ENCODE measurements around the gene KIF1A.
A peak's percentile ranks its signal among the peaks of the same experiment; 100 is the strongest.

Gene KIF1A

GRCh38 chr2:240819858-240820606 is at the start of gene KIF1A:
TSS of gene KIF1A (minus strand) at chr2:240820219. CDS start at chr2:240797752, 22,467 bp downstream.
- no peak for DNase-seq (ENCODE audit: low read depth, low spot score)

GRCh38 chr2:240869109-240869955 is 49.3 kb upstream of the KIF1A start:
- no peak for DNase-seq (ENCODE audit: low read depth, low spot score)

- no peak for DNase-seq (ENCODE audit: low read depth, low spot score)
Observed at GRCh38 chr2:240868286-240869108, 48.5 kb upstream of the KIF1A start, which contains the start of gene AGXT. TSS of gene AGXT (plus strand) at chr2:240868824. CDS start at chr2:240868866, 42 bp downstream.

GRCh38 chr2:240865391-240865790 is 45.4 kb upstream of the KIF1A start:
- no peak for DNase-seq (ENCODE audit: low read depth, low spot score)

- DNase-seq (ENCODE audit: low read depth, low spot score), result no peak
Observed at GRCh38 chr2:240864475-240864874, 44.5 kb upstream of the KIF1A start.

GRCh38 chr2:240861547-240861946 is 41.5 kb upstream of the KIF1A start:
- DNase-seq (ENCODE audit: low read depth, low spot score), result no peak

GRCh38 chr2:240858871-240859270 is 38.9 kb upstream of the KIF1A start:
- no peak for DNase-seq (ENCODE audit: low read depth, low spot score)

GRCh38 chr2:240858321-240858720 is 38.3 kb upstream of the KIF1A start:
- no peak for DNase-seq (ENCODE audit: low read depth, low spot score)

GRCh38 chr2:240857039-240858008 is 37.3 kb upstream of the KIF1A start:
- no peak for DNase-seq (ENCODE audit: low read depth, low spot score)

GRCh38 chr2:240856151-240856980 is 36.3 kb upstream of the KIF1A start:
- DNase-seq (ENCODE audit: low read depth, low spot score), result no peak

GRCh38 chr2:240855670-240856069 is 35.7 kb upstream of the KIF1A start:
- DNase-seq (ENCODE audit: low read depth, low spot score), result no peak

GRCh38 chr2:240852671-240853314 is 32.8 kb upstream of the KIF1A start:
- no peak for DNase-seq (ENCODE audit: low read depth, low spot score)

- peak; percentile 49 for DNase-seq (ENCODE audit: low read depth, low spot score)
Observed at GRCh38 chr2:240851078-240851991, 31.3 kb upstream of the KIF1A start.

GRCh38 chr2:240850756-240851077 is 30.7 kb upstream of the KIF1A start:
- DNase-seq (ENCODE audit: low read depth, low spot score), result no peak

- no peak for DNase-seq (ENCODE audit: low read depth, low spot score)
Observed at GRCh38 chr2:240850026-240850425, 30.0 kb upstream of the KIF1A start.

GRCh38 chr2:240848900-240849680 is 29.1 kb upstream of the KIF1A start:
- DNase-seq (ENCODE audit: low read depth, low spot score), result no peak

- no peak for DNase-seq (ENCODE audit: low read depth, low spot score)
Observed at GRCh38 chr2:240847817-240848216, 27.8 kb upstream of the KIF1A start.
